KBM-7 (cell line): Measurements from ENCODE around the gene KCNIP4.

ENCODE experiments used
- DNase-seq: peaks from one replicate; pipeline ENCODE4 v3.0.0-alpha.2; 2015
- in situ Hi-C: fragments of 300-500 bp; cut with MboI; formaldehyde crosslinking; loops from 2 replicates; pipeline ENCODE4 v1.14.3; 2020; ENCODE audit warnings: low sequenced_read_pairs, low pct_unique_long_range_greater_than_20kb, mixed read lengths

The KCNIP4 gene

DNA sequence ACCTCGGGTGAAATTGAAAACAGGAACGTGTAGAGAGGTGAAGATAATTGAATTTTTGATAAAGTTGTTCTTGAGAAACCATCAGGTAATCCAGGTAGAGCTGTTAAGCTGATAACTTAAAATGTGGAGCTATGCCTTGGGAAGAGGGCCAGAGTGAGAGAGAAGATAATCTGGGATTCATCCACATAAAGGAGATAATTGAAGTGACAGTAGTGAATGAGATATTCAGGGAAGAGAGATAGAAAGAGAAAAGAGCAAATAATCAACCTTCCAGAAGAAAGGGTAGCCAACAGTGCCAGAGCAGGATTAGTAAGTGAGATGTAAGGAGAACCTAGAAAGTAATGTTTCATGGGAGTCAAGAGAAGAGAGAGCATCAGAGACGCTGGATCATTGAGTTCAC, 950.7 kb downstream of the KCNIP4 start:
- in situ Hi-C loops: no loop called here
- DNase-seq: no peak

DNA sequence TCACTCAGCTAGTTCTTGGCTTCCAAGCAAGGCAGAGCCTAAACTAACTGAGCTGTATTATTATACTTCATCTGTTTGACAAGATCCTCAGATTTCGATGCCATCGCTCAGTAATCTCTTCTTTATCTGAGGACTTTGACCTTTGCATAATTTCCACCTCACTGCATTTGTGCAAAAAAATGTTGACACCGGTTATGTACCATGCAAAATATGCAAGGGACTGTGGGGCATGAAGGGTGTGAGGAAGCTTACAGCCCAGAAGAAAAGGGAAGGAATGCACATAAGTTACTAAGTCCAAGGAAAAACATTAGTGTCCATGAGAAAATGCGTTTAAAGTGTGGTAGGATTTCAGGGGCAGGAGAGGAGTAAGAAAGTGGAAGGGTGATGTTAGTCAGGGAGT, 953.0 kb downstream of the KCNIP4 start:
- DNase-seq: no peak
- in situ Hi-C loops: no loop called here

DNA sequence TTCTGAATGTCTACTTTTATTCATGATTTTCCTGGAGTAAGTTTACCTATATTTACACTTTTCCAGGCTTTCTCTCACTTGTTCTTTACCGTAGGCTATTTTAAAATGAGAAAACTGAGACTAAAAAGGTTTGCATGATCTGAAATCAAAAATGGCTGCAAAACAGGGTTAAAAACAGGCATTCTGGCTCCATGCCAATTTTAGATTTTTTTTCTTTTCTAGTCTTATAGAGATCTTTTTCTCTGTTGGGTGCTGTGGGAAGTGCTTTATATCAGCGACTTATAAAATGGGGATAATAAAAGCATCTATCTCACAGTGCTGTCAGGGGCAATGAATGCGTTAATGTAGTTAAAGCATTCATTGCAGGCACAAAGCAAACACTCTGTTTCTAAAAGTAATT, 953.6 kb downstream of the KCNIP4 start:
- in situ Hi-C loops: no loop called here
- no peak for DNase-seq

- in situ Hi-C loops: no loop called here
- DNase-seq: no peak
These were observed 956.6 kb downstream of the KCNIP4 start for GRCh38 chr4:20992002-20992401.

GRCh38 chr4:20987191-20987590, 961.4 kb downstream of the KCNIP4 start:
- in situ Hi-C loops: no loop called here
- DNase-seq: no peak

DNA sequence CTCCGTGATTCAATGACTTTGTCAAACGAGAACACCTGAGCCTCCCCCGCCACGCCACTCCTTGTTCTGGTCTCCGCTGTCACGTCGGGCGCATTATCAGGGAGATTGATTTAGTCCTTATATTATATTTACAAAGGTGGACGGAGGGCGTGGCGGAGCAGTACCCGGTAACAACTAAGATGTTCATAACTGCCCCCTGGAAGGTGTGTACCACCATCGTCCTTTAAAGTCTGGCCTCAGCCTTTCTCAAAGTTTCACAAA, 964.1 kb downstream of the KCNIP4 start:
- DNase-seq: no peak
- in situ Hi-C loops: no loop called here

DNA sequence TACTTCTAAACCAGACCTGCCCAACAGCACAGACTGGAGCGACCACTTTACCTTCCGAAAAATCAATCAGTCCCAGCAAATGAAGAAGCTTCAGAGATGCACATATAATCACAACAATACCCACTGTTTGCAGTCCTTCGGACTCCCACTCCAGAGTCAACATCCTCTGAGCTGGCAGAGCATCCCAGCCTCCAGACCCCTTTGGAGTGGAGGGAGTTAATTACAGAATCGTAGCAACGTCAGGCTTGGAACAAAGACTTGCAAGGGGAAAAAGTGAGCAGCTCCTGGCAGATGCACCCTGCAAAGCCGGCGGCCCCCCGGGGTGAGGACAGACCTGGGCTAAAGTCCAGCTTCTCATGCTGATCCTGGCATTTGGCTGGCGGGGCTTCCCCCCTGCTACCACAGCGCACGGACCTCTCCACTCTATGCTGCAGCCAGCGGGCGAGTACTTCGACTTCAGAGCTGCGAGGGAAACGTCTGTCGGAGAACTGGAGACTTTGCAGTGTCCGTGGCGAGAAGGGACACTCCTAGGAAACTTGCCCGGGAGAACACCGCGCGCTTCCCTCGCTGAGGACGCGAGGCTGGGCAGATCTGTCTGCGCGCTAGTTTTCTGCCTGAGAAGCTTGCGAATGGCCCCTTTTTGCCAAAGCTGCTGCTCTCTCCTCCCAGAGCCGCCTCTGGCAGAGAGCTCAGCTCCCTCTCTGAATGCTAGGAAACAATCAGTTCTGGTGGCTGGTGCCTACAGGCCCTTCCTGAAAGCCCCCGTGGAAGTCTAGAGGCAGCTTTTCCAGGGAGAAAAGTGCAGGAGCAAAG, 964.6 kb downstream of the KCNIP4 start:
- no peak for DNase-seq
- in situ Hi-C loops: no loop called here

DNA sequence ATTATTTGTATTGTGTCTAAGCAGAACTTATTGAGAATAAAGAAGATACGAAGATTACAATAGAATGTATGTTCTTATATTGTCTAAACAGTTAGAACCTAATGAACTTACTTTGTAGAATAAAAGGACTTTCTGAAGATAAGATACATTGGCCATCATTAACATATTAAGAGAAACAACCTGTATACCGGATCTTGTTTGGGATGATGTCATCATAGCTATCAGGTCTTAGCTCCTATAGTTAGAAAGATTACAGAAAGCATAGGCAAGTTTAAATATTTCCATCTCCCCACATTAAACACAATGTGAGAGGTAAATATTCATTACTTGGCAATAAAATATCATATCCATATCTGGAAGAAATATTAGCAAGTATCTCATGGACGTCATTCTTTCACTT, 966.0 kb downstream of the KCNIP4 start:
- no peak for DNase-seq
- in situ Hi-C loops: no loop called here

DNA sequence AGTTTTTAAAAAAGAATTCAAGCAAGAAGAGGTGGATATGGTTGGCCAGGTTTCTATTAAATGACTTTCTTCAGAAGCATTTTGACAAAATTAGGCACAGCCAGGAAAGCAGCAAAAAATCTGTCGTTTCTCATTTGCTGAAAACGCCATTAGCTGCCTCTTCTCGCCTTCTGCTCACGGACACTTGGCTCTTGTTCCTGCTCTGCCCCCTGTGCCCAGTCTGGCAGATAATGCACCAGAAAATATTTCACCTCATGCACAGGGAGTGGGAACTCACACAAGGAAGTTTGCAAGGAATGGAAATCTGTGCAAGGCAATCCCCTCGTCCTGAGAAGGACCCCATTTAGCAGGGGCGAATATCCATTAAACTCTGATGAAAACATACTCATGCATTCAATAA, 988.3 kb downstream of the KCNIP4 start:
- in situ Hi-C loops: no loop called here
- DNase-seq: no peak

GRCh38 chr4:20954541-20954940, 994.0 kb downstream of the KCNIP4 start:
- in situ Hi-C loops: no loop called here
- no peak for DNase-seq

- in situ Hi-C loops: no loop called here
- DNase-seq: no peak
These were observed 1003.6 kb downstream of the KCNIP4 start for GRCh38 chr4:20944961-20945360.

GRCh38 chr4:20944451-20944850, 1004.1 kb downstream of the KCNIP4 start:
- no peak for DNase-seq
- in situ Hi-C loops: no loop called here

GRCh38 chr4:20938204-20938603, 1010.4 kb downstream of the KCNIP4 start:
- in situ Hi-C loops: no loop called here

DNA sequence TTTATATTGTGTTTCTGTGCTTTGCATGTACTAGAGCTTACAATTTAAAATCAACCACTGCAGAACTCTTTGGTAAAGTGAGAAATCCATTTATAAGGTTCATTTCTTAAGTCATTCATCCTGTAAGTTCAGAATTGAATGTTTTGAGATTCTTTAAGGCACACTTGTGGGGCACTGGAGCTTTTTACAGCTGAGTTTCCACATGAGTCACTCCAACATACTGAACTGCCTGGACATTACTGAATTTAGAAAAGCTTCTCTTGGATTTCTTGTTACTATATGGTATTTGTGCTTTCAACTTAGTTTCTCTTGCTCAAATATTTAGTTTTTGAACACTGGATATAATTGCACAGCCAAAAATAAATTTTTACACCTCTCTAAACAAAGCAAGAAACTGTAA, 1022.0 kb downstream of the KCNIP4 start:
- DNase-seq: no peak
- in situ Hi-C loops: no loop called here

More at GRCh38 chr4:20938204-20938603, 1010.4 kb downstream of the KCNIP4 start:
- no peak for DNase-seq

DNA sequence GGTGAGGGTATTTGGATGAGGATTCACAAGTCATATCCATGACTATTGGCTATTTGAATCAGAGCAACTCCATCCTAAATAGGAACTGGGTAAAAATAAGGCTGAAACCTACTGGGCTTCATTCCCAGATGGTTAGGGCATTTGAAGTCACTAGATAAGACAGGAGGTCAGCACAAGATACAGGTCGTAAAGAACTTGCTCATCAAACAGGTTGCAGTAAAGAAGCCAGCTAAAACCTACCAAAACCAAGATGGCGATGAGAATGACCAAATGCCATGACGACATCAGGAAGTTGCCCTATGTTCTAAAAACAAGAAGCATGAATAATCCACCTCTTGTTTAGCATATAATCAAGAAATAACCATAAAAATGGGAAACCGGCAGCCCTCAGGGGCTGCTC, 1023.4 kb downstream of the KCNIP4 start:
- no peak for DNase-seq
- in situ Hi-C loops: no loop called here

- DNase-seq: no peak
- in situ Hi-C loops: no loop called here
These were observed 1025.6 kb downstream of the KCNIP4 start for GRCh38 chr4:20922962-20923361.

DNA sequence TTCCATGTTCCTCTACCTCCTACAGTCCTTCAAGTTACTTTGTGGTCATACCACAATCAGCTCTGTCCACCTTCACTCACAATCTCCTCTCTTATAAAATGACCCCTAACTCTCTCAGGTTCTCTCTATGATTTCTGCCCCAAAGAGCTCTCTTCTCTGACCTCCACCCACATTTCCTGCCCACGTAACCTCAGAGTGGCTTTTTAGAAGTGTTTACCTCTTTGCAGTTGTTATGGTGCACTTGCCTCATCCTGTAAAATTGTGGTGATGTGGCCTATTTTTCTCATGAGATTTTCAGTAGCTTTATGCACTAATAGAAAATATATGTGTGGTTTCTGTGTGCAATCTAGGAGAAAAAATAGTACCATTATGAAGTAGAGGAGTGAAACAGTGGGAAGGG, 1032.5 kb downstream of the KCNIP4 start:
- DNase-seq: no peak
- in situ Hi-C loops: no loop called here

GRCh38 chr4:20904966-20905365, 1043.6 kb downstream of the KCNIP4 start:
- in situ Hi-C loops: no loop called here
- no peak for DNase-seq

DNA sequence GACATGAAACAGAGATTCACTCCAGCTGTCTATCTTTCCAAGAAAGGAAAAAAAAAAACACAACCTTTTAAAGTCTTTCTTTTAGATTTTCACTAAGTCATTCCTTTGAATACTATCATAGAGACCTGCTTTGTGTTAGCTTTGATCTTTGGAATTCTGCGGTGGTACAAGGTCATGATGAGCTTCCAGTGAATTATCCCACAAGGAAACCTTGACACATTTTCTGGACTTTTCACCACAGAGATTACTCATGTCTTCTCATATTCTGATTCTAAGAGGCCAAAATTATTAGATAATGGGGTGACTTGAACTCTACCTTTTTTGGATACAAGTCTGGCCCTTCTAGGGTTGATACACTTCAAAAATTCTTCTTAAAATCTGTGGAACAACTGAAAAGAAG, 1046.7 kb downstream of the KCNIP4 start:
- in situ Hi-C loops: no loop called here
- DNase-seq: no peak

DNA sequence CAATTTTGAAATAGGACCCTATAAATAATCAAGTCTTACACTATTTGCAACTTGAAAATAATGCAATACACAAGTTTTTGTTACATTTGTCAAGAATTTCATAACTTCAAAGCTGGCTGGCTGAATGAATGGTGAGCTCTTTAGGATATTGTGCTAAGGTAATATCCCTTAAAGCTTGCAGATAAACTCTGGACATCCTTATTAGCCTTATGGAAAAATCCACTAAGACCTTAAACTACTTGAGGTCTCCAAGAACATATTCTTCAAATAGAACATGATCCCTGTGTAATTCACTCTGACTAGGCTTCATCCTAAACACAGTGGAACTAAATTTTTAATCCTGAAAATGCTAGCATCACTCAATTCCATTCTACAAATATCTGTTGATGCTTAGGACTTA, 1049.0 kb downstream of the KCNIP4 start:
- DNase-seq: no peak
- in situ Hi-C loops: no loop called here

DNA sequence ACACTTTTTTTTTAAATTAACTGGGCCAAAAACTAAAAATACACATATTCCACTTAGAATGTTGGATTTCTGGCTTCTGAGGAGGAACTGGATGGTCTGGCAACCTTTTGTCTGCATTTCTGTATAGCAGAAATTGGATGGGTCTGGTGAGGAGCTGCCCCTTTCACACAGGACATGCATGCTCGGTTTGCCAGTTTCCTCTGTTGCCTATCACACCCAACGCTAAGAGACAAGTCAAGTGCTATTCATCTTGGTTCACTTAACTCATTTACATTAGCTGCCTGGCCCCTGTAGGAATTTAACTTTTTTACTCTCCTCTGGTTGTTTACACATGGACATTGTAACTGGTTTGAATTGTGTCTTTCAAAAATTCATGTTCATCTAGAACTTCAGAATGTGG, 1052.6 kb downstream of the KCNIP4 start:
- in situ Hi-C loops: no loop called here
- DNase-seq: no peak

DNA sequence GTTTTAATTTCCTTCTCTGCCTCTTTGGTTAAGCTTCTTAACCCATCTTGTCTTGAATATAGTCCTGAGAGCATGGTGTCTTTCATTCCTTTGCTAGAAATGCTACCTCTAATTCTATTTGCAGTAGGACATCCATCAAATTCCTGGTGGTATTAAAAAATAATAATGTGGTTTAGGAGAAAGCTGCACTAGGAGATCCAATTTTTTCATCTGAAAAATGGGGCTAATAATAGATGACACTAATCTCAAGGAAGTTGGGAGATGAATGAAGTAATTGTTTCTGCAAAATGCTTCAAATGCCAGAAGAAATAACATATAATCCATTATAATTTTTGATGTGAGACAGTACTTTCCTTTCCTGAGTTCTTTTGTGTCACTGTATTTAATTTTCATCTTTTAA, 1053.4 kb downstream of the KCNIP4 start:
- DNase-seq: no peak
- in situ Hi-C loops: no loop called here
